HUDEP-2 (cell line): ENCODE measurements around the gene SORL1.
"Not testable (repeated sequence)": the region's sequence is repeated elsewhere in the genome, so short reads cannot be mapped to it uniquely, and the experiment has no call there.

Experiments used
- DNase-seq, 76 experiments: peaks; one replicate each; lab custom pipeline; 2025; ENCODE audit not compliant: unreplicated experiment in 76 of 76; lab: John Stamatoyannopoulos, UW

Gene SORL1, protein sequence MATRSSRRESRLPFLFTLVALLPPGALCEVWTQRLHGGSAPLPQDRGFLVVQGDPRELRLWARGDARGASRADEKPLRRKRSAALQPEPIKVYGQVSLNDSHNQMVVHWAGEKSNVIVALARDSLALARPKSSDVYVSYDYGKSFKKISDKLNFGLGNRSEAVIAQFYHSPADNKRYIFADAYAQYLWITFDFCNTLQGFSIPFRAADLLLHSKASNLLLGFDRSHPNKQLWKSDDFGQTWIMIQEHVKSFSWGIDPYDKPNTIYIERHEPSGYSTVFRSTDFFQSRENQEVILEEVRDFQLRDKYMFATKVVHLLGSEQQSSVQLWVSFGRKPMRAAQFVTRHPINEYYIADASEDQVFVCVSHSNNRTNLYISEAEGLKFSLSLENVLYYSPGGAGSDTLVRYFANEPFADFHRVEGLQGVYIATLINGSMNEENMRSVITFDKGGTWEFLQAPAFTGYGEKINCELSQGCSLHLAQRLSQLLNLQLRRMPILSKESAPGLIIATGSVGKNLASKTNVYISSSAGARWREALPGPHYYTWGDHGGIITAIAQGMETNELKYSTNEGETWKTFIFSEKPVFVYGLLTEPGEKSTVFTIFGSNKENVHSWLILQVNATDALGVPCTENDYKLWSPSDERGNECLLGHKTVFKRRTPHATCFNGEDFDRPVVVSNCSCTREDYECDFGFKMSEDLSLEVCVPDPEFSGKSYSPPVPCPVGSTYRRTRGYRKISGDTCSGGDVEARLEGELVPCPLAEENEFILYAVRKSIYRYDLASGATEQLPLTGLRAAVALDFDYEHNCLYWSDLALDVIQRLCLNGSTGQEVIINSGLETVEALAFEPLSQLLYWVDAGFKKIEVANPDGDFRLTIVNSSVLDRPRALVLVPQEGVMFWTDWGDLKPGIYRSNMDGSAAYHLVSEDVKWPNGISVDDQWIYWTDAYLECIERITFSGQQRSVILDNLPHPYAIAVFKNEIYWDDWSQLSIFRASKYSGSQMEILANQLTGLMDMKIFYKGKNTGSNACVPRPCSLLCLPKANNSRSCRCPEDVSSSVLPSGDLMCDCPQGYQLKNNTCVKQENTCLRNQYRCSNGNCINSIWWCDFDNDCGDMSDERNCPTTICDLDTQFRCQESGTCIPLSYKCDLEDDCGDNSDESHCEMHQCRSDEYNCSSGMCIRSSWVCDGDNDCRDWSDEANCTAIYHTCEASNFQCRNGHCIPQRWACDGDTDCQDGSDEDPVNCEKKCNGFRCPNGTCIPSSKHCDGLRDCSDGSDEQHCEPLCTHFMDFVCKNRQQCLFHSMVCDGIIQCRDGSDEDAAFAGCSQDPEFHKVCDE (N-terminal part only)

DNA sequence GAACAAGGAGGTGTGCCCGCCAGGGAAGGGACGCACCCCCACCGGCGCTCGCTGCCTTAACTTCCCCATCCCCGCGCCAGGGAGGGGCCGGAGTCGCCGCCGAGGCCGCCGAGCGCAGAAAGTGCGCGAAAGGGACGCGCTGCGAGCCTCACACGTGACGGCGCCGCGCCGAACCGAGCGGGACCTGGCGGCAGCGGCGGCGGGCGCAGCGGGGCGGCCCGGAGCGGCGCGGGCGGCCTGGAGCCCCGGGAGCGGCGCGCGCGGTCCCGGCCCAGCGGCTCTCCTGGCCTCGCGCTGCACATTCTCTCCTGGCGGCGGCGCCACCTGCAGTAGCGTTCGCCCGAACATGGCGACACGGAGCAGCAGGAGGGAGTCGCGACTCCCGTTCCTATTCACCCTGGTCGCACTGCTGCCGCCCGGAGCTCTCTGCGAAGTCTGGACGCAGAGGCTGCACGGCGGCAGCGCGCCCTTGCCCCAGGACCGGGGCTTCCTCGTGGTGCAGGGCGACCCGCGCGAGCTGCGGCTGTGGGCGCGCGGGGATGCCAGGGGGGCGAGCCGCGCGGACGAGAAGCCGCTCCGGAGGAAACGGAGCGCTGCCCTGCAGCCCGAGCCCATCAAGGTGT lies at the start of gene SORL1:
Gene SORL1, plus strand, starts transcription at position 329 of the 623 bp plus-strand sequence. Its CDS starts 18 bp downstream, at position 347.
- DNase-seq, result peak in 13 of 76 experiments; percentile 0 to 25 (median 6)

DNA sequence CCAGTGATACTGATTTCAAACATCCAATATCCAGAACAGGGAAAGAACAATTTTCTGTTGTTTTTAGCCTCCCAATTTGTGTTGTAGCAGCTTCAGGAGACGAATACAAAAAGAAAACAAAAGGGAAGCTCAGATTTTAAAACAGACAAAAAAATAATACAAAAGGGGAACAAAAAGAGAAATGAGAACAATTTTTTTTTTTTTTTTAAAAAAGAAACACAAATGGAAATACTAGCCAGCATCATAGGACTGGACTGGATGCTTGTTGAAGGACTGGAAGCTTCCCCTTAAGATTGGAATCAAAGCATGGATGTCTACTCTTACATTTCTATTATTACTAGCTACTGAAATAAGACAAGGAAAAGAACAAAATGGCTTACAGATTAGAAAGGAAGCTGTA lies 46.5 kb upstream of the SORL1 start:
- no peak for DNase-seq

DNA sequence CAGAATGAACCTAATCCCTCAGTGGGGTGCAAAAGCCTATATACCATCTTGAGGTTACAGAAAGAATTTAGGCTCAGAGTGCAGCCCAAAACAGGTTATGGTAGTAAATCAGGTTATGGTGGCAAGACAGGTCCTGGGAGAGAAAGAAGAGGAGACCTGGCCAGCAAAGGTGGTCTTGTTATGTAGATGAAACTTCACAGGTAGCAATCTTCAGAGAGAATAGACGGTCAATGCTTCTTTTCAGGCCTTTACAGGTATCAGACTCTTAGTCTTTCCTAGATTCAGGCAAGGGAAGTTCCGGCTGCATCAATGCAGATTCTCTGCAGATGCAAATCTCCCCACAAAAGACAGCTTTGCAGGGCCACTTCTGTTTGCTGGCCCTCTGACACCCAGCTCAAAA lies 45.8 kb upstream of the SORL1 start:
- no peak for DNase-seq

DNA sequence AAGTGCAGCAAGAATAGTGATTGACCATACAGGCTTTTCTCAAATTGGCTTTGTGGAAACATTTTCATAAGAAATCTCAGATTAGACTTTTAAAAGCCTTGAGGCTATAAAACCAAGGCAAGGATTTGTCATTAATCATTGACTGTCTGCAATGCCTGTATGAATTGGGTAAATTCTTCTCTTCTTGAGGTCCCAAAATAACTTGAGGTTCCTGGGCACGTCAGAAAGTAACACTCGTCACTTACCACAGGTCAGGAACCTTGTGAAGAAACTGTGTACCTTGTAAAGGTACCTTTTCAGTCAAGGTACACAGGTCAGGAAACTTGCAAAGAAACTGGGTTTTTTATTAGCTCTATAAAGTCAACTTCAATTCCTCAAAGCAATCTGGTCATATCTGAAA lies 43.3 kb upstream of the SORL1 start:
- no peak for DNase-seq

DNA sequence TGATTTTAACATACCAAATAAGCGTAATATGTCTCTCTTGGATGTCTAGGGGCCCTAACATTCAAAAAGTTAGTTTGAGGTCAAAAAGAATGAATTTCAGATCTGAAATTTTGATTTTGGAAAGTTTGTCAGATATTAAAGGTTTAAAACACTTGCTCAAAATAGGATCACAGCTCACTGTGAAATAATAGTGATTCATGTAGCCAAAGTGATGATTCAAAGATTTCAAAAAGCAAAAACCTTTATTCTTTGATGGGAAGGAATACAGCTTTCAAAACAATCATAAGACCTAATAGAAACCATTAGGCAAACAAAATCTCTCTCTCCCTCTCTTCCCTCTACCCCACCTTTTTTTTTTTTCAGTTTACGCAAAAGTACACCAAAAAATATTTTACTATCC lies 42.1 kb upstream of the SORL1 start:
- DNase-seq, result not testable (repeated sequence)

DNA sequence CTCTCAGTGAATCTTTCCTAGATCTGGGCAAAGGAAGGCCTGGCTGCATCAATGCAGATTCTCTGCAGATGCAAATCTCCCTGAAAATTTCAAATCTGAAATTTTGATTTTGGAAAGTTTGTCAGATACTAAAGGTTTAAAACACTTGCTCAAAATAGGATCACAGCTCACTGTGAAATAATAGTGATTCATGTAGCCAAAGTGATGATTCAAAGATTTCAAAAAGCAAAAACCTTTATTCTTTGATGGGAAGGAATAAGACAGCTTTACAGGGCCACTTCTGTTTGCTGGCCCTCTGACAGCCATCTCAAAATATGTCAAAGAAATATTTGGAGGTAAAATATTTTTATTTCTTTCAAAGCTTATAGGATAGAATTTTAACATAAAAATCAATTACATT lies 40.8 kb upstream of the SORL1 start:
- DNase-seq, result not testable (repeated sequence)

DNA sequence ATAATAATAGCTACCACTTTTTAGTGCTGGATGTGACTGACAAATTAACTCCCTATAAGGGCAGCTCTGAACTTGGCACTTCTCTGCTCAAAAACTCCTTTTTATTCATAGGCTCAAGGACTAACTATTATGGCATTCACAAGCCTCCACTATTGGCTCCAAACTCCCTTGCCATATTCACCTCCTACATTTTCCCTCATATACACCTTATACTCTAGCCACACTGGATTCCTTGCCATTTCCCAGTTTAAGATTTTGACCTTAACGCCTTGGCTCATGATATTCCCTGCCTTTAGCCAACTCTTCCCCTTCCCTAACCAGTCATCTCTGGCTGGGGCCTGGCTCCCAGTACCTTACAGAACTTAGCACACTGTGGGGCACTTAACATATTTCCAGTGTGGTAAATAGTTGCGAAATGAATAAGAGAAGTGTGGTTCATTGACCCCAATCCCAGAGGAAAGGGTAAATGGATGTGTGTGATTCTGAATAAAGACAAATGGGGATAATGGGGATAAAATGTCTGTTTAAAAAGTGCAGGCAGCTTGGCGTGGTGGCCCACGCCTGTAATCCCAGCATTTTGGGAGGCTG lies 40.0 kb upstream of the SORL1 start:
- DNase-seq, result no peak

DNA sequence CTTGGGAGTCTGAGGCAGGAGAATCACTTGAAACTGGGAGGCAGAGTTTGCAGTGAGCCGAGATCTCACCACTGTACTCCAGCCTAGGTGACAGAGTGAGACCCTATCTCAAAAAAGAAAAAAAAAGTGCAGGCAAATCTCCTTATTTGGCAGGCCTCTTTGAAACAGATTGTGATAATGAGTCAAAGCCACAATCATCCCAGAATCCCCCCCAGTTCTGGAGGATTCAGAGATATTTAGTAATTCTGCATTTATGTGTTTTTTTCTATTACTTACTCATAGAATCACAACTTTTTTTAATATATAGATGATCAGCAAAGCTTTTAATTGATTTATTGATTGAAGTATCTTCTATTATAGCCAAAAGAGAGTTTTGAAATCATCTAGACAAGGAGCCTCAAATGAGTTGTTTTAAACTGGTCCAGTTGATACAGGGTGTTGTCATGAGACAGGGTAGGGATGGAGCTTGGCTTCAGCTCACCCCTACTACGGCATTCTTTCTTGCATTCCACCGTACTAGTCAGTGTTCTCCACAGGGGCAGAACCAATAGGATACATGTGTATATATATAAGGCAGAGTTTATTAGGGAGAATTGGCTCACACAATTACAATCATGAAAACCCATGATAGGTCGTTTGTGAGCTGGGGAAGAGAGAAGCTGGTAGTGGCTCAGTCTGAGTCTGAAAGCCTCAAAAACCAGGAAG lies 39.3 kb upstream of the SORL1 start:
- DNase-seq, result no peak

DNA sequence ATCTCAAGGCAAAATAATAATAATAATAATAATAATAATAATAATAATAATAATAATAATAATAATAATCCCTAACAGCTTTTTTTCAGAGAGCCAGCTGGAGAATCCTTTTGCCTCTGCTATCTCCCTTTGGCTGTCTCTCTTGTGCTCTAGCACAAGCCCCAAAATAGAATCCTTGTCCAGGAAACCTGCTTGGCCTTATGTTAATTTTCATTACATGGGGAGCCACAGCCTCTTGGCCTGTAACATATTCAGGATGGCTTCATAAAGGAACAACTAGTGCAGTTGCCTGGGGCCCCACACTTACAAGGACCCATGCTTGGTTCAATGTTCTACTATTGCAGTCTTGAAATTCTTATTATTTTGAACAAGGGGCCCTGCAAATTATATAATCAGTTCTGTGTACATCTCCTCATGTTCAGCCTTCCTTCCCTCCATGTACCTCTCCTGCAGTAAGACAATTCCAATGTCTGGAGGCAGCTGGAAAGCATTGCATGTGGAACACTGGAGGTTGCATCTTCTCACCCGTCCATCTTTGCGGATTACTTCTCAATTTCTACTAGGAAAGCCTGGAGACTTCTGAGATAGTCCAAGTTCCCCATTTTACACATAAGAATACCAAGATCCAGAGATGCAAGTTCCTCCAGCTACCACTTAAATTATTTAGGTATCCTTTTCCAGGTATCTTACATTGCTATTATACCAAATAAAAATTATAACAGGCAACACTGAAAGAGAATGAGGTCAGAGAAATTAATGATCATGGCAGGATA lies 37.8 kb upstream of the SORL1 start:
- DNase-seq, result no peak

DNA sequence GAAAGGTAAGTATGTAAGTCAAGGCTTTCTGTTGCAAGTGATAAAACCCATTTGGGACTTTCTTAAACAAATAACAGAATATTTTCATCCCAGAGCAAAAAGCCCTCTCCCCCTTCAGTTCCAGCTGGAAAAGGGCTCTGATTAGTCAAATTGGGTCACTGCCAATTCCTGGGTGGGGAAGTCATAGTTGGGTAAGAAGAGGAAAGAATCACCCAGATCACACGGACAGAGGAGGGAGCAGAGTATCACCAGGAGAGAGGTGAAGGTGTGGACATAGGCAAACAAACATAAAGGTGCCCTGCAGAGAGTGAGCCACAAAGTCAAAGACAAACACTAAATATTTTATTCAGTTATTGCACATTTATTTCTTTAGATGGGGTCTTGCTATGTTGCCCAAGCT lies 36.3 kb upstream of the SORL1 start:
- no peak for DNase-seq

DNA sequence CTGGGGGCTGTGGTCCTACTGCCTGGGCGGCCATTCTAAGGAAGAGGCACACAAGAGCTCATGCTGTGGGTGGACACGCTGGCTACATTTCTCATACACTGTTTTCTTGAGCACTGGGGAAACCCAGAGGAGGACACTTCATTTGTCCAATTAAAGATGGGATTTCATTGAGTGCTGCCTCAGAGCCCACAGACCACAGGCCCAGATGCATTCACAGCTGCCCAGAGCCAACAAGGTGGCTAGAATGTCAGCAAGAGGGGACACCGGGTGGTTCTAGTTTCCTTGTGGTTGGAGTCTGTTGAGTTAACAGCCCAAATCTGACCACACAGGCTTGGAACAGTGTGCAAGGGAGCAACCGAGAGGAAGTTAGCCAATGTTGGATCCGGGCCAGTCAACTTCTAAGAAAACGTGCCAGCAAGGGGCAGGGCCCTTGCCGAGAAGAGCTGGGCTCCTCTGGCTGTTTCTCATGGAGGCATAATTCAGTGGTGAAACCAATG lies 35.0 kb upstream of the SORL1 start:
- peak in 73 of 76 experiments; percentile 2 to 84 (median 59) for DNase-seq

DNA sequence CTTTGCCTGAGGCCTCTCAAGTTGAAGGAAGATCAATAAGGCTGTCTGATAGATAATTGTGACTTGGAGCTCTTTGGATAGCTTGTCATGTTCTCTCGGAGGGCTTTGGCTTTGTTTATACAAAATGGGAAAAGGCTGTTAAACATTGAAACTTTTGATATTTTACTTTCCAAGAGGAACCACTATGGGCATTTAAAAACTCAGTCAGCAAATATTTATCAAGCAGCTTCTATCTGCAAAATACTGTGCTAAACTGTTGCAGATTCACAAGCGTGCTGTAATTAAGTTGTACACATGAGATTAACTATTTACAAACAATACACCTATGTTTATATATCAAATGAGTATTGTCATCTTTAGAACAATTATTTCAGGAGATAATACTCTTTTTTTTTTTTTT lies 34.5 kb upstream of the SORL1 start:
- no peak for DNase-seq

DNA sequence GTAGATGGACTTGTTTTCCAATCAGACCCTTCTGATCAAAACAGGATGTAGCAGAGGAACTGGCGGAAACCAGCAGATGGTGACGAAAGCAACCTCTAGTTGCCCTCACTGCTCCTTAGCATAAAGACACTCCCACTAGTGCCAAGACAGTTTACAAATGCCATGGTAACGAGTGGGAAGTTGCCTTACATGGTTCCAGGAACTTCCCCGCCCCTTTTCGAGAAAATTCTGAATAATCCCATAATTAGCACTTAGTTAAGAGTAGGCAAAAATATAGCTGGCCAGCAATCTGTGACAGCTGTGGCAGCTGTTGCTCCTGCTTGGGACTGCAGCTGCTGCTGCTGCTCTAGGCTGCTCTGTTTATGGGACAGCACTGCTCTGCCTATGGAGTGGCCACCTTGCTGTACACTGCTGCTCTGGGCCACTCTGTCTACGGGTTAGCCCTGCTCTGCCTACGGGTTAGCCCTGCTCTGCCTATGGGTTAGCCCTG lies 33.4 kb upstream of the SORL1 start:
- DNase-seq, result no peak

DNA sequence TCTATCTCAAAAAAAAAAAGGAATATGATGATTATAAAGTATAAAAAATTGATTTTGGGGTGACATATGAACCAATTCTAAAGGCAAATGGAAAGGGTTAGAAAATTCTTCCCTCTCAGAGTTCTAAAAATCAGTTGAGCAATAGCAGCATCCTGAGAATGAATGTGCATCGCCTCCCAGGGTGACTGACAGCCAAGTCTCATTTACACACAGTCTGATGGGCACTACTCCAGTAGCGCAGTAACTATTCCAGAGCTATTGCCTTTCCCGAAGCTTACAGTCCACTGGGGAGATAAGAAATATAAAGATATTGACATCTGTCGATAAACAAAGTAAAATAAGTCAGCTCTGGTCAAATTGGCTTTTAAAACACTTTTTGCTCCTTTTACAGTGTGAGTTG lies 32.3 kb upstream of the SORL1 start:
- DNase-seq, result no peak

DNA sequence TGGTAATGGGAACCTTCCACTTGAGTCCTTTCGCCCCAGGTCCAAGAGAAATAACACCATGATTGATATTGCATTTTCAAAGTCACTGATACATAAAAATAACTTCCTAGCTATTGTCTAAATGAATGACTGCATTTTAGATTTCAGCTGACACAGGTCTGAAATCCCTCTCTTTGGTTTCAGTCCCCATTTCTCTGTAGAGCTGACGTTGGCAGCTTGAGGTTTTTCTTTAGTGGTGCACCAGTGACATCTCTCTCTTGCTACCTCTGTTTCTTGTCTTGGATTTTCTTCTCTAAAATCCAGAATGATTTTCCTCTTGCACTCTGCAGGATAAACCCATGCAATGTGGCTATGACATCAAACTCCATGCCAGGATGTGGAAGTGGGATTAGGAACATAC lies 31.7 kb upstream of the SORL1 start:
- no peak for DNase-seq

DNA sequence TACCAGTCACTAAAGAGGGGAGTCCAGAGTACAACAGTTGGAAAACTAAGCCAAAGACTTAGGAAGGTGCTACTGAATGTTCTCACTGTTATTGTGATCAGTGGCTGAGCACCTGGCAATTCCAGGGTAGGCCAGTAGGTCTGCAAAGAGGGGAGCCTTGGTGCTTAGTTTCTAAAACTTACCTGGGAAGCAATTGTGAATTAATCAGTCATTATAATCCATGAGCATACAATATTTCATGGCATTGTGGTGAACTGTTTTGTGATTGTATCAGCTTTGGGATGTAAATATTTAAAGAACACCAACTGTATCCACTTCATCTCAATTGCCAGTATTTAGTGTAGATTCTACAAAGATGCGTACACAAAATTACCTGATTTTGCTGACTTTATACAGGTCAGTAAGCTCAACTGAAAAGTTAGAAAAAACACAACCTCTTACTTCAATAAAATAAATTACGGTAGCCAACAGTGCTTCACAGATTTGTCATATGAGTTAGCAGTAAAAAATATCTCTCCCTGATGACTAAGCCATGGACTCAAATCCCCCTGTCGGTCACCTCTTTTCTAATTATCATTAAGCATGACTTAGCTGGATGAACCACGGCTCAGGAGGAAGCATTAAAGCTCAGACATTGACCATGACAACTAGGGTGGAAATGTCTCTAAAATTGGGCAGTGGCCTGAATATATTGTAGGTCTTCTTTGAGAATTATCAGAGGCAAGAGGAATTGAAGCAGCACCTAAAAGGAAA lies 30.8 kb upstream of the SORL1 start:
- no peak for DNase-seq

DNA sequence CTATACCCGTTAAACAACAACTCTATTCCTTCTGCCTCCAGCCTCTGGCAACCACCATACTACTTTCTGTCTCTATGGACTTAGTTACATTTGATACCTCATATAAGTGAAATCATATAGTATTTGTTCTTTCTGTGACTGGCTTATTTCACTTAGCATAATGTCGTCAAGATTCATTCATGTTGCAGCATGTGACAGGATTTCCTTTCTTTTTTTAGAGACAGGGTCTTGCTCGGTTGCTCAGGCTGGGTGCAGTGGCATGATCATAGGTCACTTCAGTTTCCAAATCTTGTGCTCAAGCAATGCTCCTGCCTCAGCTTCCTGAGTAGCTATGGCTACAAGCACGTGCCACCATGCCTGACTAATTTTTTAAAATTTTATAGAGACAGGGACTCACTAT lies 29.4 kb upstream of the SORL1 start:
- no peak for DNase-seq

DNA sequence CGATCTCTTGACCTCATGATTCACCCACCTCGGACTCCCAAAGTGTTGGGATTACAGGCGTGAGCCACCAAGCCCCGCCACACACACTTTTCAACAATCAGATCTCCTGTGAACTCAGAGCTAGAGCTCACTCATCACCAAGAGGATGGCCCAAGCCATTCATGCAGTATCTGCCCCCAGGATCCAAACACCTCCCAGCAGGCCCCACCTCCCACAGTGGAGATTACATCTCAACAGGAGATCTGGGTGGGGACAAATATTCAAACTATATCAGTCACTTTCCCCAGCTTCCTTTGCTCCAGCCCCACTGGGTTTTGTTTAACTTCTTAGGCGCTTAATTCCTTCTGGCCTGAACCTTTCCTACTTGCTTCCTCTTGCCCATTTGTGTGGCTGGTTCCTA lies 26.3 kb upstream of the SORL1 start:
- DNase-seq, result no peak
